ENCODE measurements around the gene CES5A. TPM values are rescaled to one million over a fixed set of nuclear protein-coding genes. Genes with fewer than 3 reads are reported as not detected.
A peak's percentile ranks its signal among the peaks of the same experiment; 100 is the strongest.
"Not testable (repeated sequence)": the region's sequence is repeated elsewhere in the genome, so short reads cannot be mapped to it uniquely, and the experiment has no call there.

Gene CES5A
- polyA plus RNA-seq, 2 of the 4 experiments (the other 2 are of a cell fraction) = not detected

GRCh38 chr16:55836158-55836611, 39.0 kb downstream of the CES5A start:
- Histone ChIP-seq H3K4me3 (no peak overlapping the region), H3K4me1 (peaks cover 14% of the 10 kb centered on the region), H3K9me3 (no peaks in the 10 kb centered on the region), H3K4me2 (peak overlapping the region; percentile 13; the same call in 1 of the 3 replicates), H3K27ac (peak overlapping the region; percentile 70 to 78)
- POLR2A ChIA-PET = no interaction called here
- ATAC-seq = peak; percentile 45 to 83; a peak in 4 of 6 replicates
- DNase-seq (ENCODE audit: low read depth in 1 of 2, low spot score in 1 of 2) = peak in 1 of 2 experiments; percentile 88
- TF ChIP-seq FOSL2 (IDR thresholded peaks at IDR 0.05) = no peak
- TF ChIP-seq FOSL2 (CRISPR knock-in tag; IDR thresholded peaks at IDR 0.05) = 0 out of 2 replicates have a peak, but pooled peaks have one; percentile 7
- TF ChIP-seq E2F6 (IDR thresholded peaks at IDR 0.05; ENCODE audit: borderline replicate concordance, low read depth) = no peak
- peak; percentile 95 for TF ChIP-seq MAFK (IDR thresholded peaks at IDR 0.05; ENCODE audit: partially characterized antibody)
- 0 out of 4 replicates have a peak, but pooled peaks of 1 of the 2 experiments have one; percentile 27 for TF ChIP-seq CEBPB (IDR thresholded peaks at IDR 0.05)
- TF ChIP-seq PHF8 (IDR thresholded peaks at IDR 0.05; ENCODE audit: borderline replicate concordance, low read depth) = no peak
- peak; percentile 81 for TF ChIP-seq NFE2L2 (conservative IDR thresholded peaks at IDR 0.05; ENCODE audit: low read length)
- no peak for TF ChIP-seq CTCF (IDR thresholded peaks at IDR 0.05)
- no peak for TF ChIP-seq POLR2AphosphoS2 (conservative IDR thresholded peaks at IDR 0.05; ENCODE audit: low read length)
- no peak for TF ChIP-seq CBX2 (IDR thresholded peaks at IDR 0.05; ENCODE audit: borderline replicate concordance, low read depth)
- TF ChIP-seq HMGXB4 (CRISPR knock-in tag; IDR thresholded peaks at IDR 0.05; ENCODE audit: borderline replicate concordance) = no peak
- no peak for TF ChIP-seq HOXB5 (CRISPR knock-in tag; IDR thresholded peaks at IDR 0.05)
- TF ChIP-seq EHF (CRISPR knock-in tag; IDR thresholded peaks at IDR 0.05) = no peak
- TF ChIP-seq SMC3 (IDR thresholded peaks at IDR 0.05) = no peak
- TF ChIP-seq ESRRA (IDR thresholded peaks at IDR 0.05; ENCODE audit: borderline replicate concordance, low read length) = no peak
- TF ChIP-seq, protein P1, sequence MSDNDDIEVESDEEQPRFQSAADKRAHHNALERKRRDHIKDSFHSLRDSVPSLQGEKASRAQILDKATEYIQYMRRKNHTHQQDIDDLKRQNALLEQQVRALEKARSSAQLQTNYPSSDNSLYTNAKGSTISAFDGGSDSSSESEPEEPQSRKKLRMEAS (IDR thresholded peaks at IDR 0.05) = no peak
- FAIRE-seq = no peak
- WGBS (ENCODE audit: missing lambda C conversion rate) = 55% methylated on average over 4 of the region's 4 CpGs
- CTCF ChIA-PET = interaction anchor here (1.0 to 1.8 kb wide), 2 partner anchors 125 to 371 kb away, joined by 4 to 8 read pairs; no protein-coding TSS in a partner anchor

DNA sequence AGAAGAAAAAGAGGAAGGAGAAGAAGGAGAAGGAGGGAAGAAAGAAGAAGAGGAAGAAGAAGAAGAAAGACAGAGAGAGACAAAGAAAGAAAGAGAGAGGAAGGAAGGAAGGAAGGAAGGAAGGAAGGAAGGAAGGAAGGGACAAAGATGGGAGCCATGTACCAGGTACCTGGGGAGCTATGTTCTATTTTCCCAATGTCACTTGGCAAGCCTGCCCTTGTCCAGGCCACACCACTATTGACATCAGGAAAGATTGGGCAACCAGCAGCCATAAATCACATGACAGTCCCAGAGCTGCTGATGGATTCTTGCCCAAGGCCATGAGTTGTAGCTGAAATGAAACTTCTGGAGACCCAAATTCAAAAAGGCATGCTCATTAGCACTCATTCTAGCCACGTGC, 39.6 kb downstream of the CES5A start:
- Histone ChIP-seq H3K4me1 (peaks cover 14% of the 10 kb centered on the region), H3K4me2 (no peak overlapping the region), H3K27ac (peak overlapping the region; percentile 70 to 78; a peak in 4 of 6 replicates), H3K9me3 (no peaks in the 10 kb centered on the region), H3K4me3 (no peak overlapping the region)
- DNase-seq (ENCODE audit: low read depth in 1 of 2, low spot score in 1 of 2) = peak in 1 of 2 experiments; percentile 29
- ChIA-PET POLR2A (no interaction called here), CTCF (interaction anchor here (1.8 kb wide), 1 partner anchor 371 kb away, joined by 8 read pairs; no protein-coding TSS in a partner anchor)
- FAIRE-seq = no peak
- 8% methylated on average over 1 of the region's 1 CpG for WGBS (ENCODE audit: missing lambda C conversion rate)
- peak in 1 of 2 experiments; percentile 33; a peak in 1 of 4 replicates for TF ChIP-seq CEBPB (IDR thresholded peaks at IDR 0.05)
- TF ChIP-seq HEYL (CRISPR knock-in tag; IDR thresholded peaks at IDR 0.05) = 0 out of 2 replicates have a peak, but pooled peaks have one; percentile 7
- TF ChIP-seq, protein P2, sequence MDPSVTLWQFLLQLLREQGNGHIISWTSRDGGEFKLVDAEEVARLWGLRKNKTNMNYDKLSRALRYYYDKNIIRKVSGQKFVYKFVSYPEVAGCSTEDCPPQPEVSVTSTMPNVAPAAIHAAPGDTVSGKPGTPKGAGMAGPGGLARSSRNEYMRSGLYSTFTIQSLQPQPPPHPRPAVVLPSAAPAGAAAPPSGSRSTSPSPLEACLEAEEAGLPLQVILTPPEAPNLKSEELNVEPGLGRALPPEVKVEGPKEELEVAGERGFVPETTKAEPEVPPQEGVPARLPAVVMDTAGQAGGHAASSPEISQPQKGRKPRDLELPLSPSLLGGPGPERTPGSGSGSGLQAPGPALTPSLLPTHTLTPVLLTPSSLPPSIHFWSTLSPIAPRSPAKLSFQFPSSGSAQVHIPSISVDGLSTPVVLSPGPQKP (IDR thresholded peaks at IDR 0.05; ENCODE audit: low read depth, low read length) = no peak
- no peak for ATAC-seq

GRCh38 chr16:55835173-55835572, 40.0 kb downstream of the CES5A start:
- POLR2A ChIA-PET; H3K27ac ChIP-seq; H3K4me3 ChIP-seq; H3K4me2 ChIP-seq; FAIRE-seq; DNase-seq (ENCODE audit: low read depth in 1 of 2, low spot score in 1 of 2); ATAC-seq; H3K9me3 ChIP-seq: not testable (repeated sequence)
- CTCF ChIA-PET = interaction anchor here (1.8 kb wide), 1 partner anchor 370 kb away, joined by 8 read pairs; no protein-coding TSS in a partner anchor
- 98% methylated on average over 3 of the region's 3 CpGs for WGBS (ENCODE audit: missing lambda C conversion rate)
- H3K4me1 ChIP-seq = peaks cover 14% of the 10 kb centered on the region
